ENCODE results near the gene CEND1. TPM values are rescaled to one million over a fixed set of nuclear protein-coding genes. Genes with fewer than 3 reads are reported as not detected.
A peak's percentile ranks its signal among the peaks of the same experiment; 100 is the strongest.

The CEND1 gene
- total and polyA plus RNA-seq, 2 of the 13 experiments (the other 11 are each of a cell fraction or from before 2014, with no cell fraction given), result not detected

DNA sequence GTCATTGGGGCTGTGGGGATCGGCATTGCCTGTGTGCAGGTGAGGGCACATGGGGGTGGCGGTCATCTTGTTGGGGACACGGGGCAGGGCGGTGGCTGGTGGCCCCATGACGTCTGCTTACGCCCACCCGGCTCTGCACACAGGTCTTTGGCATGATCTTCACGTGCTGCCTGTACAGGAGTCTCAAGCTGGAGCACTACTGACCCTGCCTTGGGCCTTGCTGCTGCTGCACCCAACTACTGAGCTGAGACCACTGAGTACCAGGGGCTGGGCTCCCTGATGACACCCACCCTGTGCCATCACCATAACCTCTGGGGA, 48.1 kb upstream of the CEND1 start:
- Histone ChIP-seq H2AFZ (ENCODE audit: low read length) (no peak overlapping the region), H3K4me3 (replicated peaks in 1 of 3; ENCODE audit: insufficient read depth in 1 of 3, low read depth in 2 of 3, low read length in 3 of 3) (no peak overlapping the region), H3K9me3 (ENCODE audit: low read length) (no peaks in the 10 kb centered on the region), H3K4me2 (ENCODE audit: low read depth, low read length) (no peak overlapping the region), H3K9ac (ENCODE audit: insufficient read depth, low read depth, low read length) (no peak overlapping the region), H3K79me2 (ENCODE audit: insufficient read depth, low read length) (peaks cover 36% of the 10 kb centered on the region), H3K4me1 (ENCODE audit: insufficient read depth, low read length) (peaks cover 65% of the 10 kb centered on the region), H4K20me1 (ENCODE audit: insufficient read depth, low read length) (peaks cover 20% of the 10 kb centered on the region; the same call in 1 of the 2 replicates), H3K36me3 (replicated peaks in 1 of 2; ENCODE audit: control insufficient read depth in 1 of 2, insufficient read depth in 2 of 2, low read length in 2 of 2) (peaks cover 9 to 36% of the 10 kb centered on the region in 2 experiments), H3K27me3 (ENCODE audit: control insufficient read depth in 1 of 2, insufficient read depth in 2 of 2, low read length in 2 of 2) (no peaks in the 10 kb centered on the region), H3K27ac (ENCODE audit: extremely low read length, insufficient read depth, low read length) (peak overlapping the region; percentile 53)
- CTCF ChIA-PET (ENCODE audit: low intra/inter-chr PET ratio, low total read pairs), result no interaction called here
- in situ Hi-C loops (cut with HindIII; ENCODE audit: extremely low pct_ligation_motif_present, low pct_unique_long_range_greater_than_20kb) (no loop called here), intact Hi-C loops (cut with micrococcal nuclease; ENCODE audit: unreplicated experiment) (no loop called here)
- 100% methylated on average over 1 of the region's 8 CpGs for WGBS (ENCODE audit: low lambda C conversion rate)
- TF ChIP-seq POLR2A (IDR thresholded peaks at IDR 0.05; ENCODE audit: insufficient read depth in 1 of 2, low read depth in 2 of 2, low read length in 2 of 2) (peak in 1 of 2 experiments; percentile 6; a peak in 1 of 4 replicates), RBFOX2 (IDR thresholded peaks at IDR 0.05; ENCODE audit: low read depth, low read length) (peak; percentile 10; the same call in 1 of the 2 replicates)
- TF ChIP-seq, protein P1, sequence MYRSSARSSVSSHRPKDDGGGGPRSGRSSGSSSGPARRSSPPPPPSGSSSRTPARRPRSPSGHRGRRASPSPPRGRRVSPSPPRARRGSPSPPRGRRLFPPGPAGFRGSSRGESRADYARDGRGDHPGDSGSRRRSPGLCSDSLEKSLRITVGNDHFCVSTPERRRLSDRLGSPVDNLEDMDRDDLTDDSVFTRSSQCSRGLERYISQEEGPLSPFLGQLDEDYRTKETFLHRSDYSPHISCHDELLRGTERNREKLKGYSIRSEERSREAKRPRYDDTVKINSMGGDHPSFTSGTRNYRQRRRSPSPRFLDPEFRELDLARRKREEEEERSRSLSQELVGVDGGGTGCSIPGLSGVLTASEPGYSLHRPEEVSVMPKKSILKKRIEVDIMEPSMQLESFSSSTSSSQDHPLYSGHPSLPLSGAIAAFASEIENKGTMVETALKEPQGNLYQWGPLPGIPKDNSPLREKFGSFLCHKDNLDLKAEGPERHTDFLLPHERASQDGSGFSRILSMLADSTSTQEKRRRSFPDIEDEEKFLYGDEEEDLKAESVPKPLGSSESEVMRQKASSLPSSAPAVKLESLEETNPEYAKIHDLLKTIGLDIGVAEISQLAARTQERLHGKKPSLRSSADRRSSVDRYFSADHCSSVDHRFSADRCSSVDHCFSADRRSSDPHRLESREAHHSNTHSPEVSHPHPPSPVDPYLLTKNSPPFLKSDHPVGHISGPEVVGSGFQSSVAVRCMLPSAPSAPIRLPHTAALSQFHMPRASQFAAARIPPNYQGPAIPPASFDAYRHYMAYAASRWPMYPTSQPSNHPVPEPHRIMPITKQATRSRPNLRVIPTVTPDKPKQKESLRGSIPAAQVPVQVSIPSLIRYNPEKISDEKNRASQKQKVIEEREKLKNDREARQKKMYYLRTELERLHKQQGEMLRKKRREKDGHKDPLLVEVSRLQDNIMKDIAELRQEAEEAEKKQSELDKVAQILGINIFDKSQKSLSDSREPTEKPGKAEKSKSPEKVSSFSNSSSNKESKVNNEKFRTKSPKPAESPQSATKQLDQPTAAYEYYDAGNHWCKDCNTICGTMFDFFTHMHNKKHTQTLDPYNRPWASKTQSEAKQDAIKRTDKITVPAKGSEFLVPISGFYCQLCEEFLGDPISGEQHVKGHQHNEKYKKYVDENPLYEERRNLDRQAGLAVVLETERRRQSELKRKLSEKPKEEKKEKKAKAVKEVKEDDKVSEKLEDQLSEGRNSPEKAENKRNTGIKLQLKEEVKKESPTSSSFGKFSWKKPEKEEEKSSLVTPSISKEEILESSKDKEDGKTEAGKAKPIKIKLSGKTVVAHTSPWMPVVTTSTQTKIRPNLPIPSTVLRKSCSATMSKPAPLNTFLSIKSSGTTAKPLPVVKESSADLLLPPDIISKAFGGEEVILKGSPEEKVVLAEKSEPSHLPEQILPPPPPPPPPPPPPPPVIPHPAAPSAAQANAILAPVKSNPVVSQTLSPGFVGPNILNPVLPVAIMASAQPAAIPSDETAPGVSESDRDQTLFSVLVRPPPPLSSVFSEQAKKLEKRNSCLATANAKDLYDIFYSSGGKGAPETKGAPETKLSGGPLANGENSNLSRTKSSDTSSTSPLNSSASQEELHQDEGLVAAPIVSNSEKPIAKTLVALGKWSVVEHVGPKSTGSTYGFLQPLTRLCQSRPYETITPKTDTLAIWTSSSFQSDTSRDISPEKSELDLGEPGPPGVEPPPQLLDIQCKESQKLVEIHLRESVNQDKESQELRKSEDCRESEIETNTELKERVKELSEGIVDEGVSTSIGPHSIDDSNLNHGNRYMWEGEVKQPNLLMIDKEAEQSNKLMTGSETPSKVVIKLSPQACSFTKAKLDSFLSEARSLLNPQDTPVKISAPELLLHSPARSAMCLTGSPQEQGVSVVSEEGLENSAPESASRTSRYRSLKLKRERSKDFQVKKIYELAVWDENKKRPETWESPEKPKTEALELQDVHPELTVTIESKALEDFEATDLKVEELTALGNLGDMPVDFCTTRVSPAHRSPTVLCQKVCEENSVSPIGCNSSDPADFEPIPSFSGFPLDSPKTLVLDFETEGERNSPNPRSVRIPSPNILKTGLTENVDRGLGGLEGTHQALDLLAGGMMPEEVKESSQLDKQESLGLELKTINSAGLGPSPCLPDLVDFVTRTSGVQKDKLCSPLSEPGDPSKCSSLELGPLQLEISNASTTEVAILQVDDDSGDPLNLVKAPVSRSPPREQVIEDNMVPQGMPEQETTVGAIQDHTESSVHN (CRISPR knock-in tag; IDR thresholded peaks at IDR 0.05), result no peak
- DNase-seq (ENCODE audit: low spot score) (no peak), ATAC-seq (peak; percentile 0; the same call in 1 of the 3 replicates), FAIRE-seq (no peak)
- POLR2A ChIA-PET, result interaction anchor here (0.7 to 16.1 kb wide), 7 partner anchors 8 to 84 kb away, joined by 3 to 264 read pairs (median 6); partner anchors contain the start of genes CD151, CRACR2B, PIDD1 and PNPLA2
- BruUV-seq (replicated peaks), result no TSS peak

Measured in HepG2 (cell line).